Islet of Langerhans (tissue), 1 donor: Measurements from ENCODE around the gene DDX19B.
"Not testable (repeated sequence)": the region's sequence is repeated elsewhere in the genome, so short reads cannot be mapped to it uniquely, and the experiment has no call there.

ENCODE experiments used
- FAIRE-seq: peaks from one replicate; lab custom pipeline; 2011; peaks lifted over from hg19 to GRCh38; lab: Jason Lieb, UNC

Gene DDX19B

GRCh38 chr16:70287304-70287971 is 11.5 kb upstream of the DDX19B start:
- FAIRE-seq = not testable (repeated sequence)

- no peak for FAIRE-seq
Observed at GRCh38 chr16:70289229-70290094, 9.5 kb upstream of the DDX19B start, which contains the start of gene AARS1. TSS of gene AARS1 (minus strand) at chr16:70289506. CDS start at chr16:70282763, 6,743 bp downstream.

DNA sequence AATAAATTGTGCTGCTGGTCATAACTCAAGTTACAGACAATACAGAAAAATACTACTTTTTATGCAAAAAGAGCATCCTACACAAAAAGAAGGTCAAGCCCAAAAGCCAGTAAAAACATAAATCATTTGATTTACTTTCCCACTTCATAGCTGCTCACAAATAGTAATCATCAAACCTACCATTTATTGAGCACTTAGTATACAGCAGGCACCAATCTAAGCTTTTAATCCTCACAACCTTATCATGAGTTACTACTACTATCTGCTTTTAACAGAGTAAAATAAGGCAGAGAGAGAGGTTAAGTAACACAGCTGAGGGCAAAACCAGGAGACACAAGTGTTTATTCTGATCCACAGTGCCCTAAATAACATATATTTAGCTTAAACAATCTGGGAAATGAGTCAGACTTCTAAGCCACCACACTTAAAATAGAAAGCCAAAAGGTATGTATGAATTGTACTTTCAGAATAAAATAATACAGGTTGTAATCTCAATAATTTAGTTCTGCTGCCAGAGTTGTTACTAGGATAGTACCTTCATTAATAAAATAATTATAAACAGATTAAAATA is 8.0 kb upstream of the DDX19B start:
- FAIRE-seq = no peak

DNA sequence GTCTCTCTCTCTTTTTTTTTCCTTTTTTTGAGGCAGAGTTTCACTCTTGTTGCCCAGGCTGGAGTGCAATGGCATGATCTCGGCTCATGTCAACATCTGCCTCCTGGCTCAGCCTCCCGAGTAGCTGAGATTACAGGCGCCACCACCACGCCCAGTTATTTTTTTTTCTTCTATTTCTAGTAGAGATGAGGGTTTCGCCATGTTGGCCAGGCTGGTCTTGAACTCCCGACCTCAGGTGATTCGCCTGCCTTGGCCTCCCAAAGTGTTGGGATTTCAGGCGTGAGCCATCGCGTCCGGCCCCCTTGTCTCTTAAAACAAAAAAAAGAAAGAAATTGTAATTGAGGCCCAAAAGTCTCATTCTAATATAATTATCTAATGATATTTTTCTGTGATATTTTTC is 6.8 kb upstream of the DDX19B start:
- FAIRE-seq = not testable (repeated sequence)

GRCh38 chr16:70294385-70295025 is 4.5 kb upstream of the DDX19B start:
- FAIRE-seq = no peak

GRCh38 chr16:70295634-70296033 is 3.4 kb upstream of the DDX19B start:
- no peak for FAIRE-seq

- FAIRE-seq = no peak
Observed at GRCh38 chr16:70301121-70301520, 2.1 kb downstream of the DDX19B start.

DNA sequence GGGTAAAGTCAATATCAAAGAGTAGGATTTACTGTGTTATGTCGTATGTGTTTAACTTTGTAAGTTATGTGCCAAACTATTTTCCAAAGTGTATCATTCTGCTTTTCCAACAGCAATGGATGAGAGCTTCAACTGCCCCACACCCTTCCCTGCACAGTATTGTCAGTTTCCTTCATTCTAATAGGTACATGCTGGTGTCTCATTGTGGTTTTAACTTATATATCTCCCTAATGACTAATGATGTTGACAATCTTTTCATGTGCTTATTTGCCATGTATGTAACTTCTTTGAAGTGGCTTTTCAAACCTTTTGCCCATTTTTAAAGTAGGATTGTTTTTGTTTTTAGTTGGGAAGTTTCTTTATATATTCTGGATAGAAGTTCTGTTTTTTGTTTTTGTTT is 3.8 kb downstream of the DDX19B start:
- FAIRE-seq = no peak

DNA sequence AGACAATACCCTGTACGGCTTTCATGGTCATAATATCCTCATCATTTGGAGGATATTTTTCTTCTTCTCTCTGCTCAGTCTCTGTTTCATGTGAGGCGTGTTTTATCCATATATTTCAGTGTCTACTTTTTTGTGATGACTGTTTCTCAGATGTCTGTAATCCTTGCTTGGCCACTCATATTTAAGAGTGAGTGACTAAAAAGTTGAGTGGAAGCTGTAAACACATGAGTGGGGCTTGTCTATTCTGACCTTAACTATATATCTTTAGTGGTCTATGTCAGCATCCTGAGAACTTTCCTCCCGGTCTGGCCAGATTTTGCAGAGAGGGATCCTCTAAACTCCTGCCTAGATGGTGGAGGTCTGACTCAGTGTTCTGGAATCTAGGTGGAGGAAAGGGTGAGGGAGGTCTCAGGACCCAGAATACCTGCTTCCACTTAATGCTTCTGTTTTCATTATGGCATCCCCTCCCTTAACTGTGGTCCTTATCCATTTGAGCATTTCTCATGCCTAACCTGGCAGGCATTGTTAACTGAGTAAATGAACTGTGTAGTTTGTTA is 6.0 kb downstream of the DDX19B start:
- no peak for FAIRE-seq

DNA sequence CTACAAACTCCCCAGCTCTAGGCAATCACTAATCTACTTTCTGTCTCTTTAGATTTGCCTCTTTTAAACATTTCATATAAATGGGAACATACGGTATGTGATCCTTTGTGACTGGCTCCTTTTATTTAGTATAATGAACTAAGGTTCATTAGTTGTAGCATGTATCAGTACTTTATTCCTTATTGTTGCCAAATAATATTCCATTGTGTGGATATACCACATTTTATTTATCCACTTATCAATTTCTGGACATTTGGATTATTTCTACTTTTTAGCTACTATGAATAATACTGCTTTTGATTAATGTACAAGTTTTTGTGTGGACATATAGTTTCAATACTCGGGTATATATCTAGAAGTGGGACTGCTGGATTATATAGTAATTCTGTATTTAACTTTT is 7.9 kb downstream of the DDX19B start:
- no peak for FAIRE-seq

- FAIRE-seq = not testable (repeated sequence)
Observed at GRCh38 chr16:70307726-70308125, 8.7 kb downstream of the DDX19B start.

DNA sequence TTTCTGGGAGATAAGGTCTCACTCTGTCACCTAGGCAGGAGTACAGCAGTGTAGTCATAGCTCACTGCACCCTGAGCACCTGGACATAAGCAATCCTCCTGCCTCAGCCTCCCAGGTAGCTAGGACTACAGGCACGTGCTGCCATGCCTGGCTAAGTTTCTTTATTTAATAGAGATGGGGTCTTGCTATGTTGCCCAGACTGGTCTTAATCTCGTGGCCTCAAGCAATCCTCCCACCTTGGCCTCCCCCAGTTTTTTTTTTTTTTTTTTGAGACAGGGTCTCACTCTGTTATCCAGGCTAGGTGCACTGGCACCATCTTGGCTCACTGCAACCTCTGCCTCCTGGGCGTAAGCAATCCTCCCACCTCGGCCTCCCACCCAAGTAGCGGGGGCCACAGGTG is 21.1 kb downstream of the DDX19B start:
- no peak for FAIRE-seq

- FAIRE-seq = no peak
Observed at GRCh38 chr16:70324998-70325747, 26.2 kb downstream of the DDX19B start.

DNA sequence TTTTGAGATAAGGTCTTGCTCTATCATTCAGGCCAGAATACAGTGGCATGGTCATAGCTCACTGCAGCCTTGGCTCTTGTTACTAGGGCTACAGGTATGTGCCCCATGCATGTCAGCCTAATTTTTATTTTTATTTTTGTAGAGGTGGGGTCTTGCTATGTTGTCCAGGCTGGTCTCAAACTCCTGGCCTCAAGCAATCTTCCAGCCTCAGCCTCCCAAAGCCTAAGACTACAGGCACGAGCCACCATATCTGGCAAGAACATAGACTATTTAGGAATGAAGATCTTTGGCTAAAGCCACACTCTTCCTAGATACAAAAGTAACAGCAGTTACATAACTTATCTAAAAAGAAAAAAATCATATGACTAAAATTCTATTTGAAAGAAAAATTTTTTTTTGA is 32.1 kb downstream of the DDX19B start:
- FAIRE-seq = no peak

DNA sequence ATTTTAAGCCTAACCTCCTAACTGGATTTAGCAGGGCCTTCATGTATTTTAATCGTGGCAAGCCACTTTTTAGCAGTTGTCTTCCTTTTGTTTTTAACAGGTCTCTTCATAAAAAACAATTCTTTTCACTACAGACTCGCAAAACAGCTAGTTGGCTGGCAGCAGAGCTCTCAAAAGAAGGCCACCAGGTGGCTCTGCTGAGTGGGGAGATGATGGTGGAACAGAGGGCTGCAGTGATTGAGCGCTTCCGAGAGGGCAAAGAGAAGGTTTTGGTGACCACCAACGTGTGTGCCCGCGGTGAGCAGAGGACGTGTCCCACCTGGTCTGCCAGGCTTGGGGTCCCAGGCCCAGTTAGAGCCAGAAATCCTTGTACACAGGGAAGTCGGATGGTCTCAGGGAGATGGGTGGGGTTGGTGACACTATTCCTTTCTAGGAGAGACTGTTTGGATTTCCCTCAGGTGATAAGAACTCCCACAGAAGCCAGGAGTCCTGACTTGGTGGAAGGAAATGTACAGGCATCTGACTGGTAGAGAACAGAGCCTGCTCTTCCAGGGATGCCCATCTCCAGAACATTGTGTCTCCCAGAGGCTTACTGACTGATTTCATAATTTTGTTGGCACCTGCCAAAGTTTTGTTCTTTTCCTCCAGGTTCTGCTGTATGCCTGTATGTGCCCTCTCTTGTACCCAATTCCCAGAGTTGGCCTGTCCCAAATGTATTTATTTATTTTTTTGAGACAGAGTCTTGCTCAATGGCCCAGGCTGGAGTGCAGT is 32.8 kb downstream of the DDX19B start:
- FAIRE-seq = no peak

DNA sequence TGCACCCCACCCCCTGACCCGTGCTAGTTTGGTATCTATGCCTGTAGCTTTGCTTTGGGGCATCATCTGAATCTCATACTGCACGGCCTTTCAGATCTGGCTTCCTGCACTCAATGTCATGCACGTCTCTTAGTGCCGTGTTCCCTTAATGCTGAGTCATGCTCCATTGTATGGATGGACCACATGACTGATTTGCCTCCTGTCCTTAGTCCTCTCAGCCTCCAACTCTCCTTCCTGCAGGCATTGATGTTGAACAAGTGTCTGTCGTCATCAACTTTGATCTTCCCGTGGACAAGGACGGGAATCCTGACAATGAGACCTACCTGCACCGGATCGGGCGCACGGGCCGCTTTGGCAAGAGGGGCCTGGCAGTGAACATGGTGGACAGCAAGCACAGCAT is 33.7 kb downstream of the DDX19B start:
- FAIRE-seq = not testable (repeated sequence)

DNA sequence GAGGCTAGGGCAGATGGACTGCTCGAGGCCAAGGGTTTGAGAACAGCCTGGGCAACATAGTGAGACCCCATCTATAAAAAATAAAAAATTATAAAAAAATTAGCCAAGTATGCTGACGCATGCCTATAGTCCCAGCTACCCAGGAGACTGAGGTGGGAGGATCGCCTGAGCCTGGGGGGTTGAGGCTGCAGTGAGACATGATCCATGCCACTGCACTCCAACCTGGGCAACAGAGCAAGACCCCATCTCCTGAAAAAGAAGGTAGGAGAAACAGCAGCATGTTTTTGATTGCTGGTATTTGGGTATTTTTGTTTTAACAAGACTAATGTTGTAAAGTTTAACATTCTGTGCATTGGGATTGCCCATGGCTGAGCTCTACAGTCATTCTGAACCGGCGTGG is 38.8 kb downstream of the DDX19B start:
- FAIRE-seq = no peak

- no peak for FAIRE-seq
Observed at GRCh38 chr16:70341600-70341999, 42.6 kb downstream of the DDX19B start.

GRCh38 chr16:70342016-70342415 is 43.0 kb downstream of the DDX19B start:
- no peak for FAIRE-seq

DNA sequence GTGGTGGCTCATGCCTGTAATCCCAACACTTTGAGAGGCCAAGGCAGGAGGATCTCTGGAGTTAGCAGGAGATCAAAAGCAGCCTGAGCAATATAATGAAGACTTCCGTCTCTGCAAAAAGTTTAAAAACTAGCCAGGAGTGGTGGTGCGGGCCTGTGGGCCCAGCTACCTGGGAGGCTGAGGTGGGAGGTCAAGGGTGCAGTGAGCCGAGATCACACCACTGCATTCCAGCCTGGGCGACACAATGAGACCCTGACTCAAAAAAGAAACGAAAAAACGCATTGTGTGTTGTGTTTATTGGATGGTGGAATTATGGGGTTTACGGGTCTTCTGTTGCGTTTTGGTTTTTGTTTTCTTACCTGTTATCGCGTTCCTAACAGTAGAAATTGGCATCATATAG is 46.9 kb downstream of the DDX19B start:
- no peak for FAIRE-seq

DNA sequence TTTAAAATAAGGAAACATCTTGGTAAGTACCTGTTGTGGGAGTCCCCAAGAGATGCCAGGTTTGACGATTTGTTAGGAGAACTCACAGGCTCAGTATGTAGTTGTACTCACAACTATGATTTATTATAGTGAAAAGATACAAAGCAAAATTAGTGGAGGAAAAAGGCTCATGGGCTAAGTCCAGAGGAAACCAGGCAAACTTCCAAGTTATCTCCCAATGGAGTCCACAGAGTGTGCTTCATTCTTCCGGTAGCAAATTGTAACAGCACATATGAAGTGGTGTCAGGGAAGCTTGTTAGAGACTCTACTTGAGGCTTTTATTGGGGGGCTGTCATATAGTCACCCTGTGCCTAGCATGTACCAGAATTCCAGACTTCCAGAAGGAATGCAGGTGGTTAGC is 50.0 kb downstream of the DDX19B start:
- no peak for FAIRE-seq
